Esophagus (tissue), 2 donors: Measurements from ENCODE around the gene ATG10. TPM values are rescaled to one million over a fixed set of nuclear protein-coding genes. Genes with fewer than 3 reads are reported as not detected.
A peak's percentile ranks its signal among the peaks of the same experiment; 100 is the strongest.
"Not testable (repeated sequence)": the region's sequence is repeated elsewhere in the genome, so short reads cannot be mapped to it uniquely, and the experiment has no call there.

Experiments used
- H3K27ac ChIP-seq, 2 donors: one replicate each; pipeline ENCODE4 v1.5.1; 2013; ENCODE audit warnings: low read depth in 2 of 2, mild to moderate bottlenecking in 2 of 2, inconsistent platforms in 1 of 2, low read length in 1 of 2, moderate library complexity in 1 of 2
- H3K27me3 ChIP-seq, 2 donors: one replicate each; pipeline ENCODE4 v1.6.1; 2013; ENCODE audit warnings: low read length in 2 of 2, control low read depth in 1 of 2, mild to moderate bottlenecking in 1 of 2; ENCODE audit not compliant: insufficient read depth in 2 of 2, control insufficient read depth in 1 of 2
- H3K36me3 ChIP-seq, 2 donors: one replicate each; pipeline ENCODE4 v1.6.1; 2013; ENCODE audit warnings: low read length in 1 of 2; ENCODE audit not compliant: control insufficient read depth in 2 of 2, insufficient read depth in 2 of 2
- H3K4me1 ChIP-seq, 2 donors: one replicate each; pipeline ENCODE4 v1.6.1; 2013; ENCODE audit warnings: low read length in 1 of 2; ENCODE audit not compliant: control insufficient read depth in 2 of 2, insufficient read depth in 2 of 2
- H3K4me3 ChIP-seq, 2 donors: one replicate each; pipeline ENCODE4 v1.5.1; 2013; ENCODE audit warnings: low read length in 2 of 2, mild to moderate bottlenecking in 2 of 2, low read depth in 1 of 2, moderate library complexity in 1 of 2
- H3K9me3 ChIP-seq, 2 donors: one replicate each; pipeline ENCODE4 v1.6.1; 2013; ENCODE audit warnings: mild to moderate bottlenecking in 2 of 2, low read depth in 1 of 2, low read length in 1 of 2, moderate library complexity in 1 of 2; ENCODE audit not compliant: control insufficient read depth in 2 of 2, insufficient read depth in 1 of 2
- WGBS, 2 donors: extraction: QIAGEN DNeasy Blood & Tissue Kit; methylation state at CpG; one replicate each; pipeline ENCODE4 v1.1.7; 2013; 5-methylcytosine and 5-hydroxymethylcytosine counted together
- polyA plus RNA-seq, 2 donors: library from polyadenylated mRNA; stranded (reverse); fragments of 200-250 nt; gene quantifications; one replicate each; pipeline ENCODE4 v1.2.3, GENCODE V29; 2013
- donor health status: healthy with polysubstance abuse.
- donor health status: Bipolar disorder and iron deficiency.

Gene ATG10
- polyA plus RNA-seq, 2 donors = 3.8 to 5.1 TPM

DNA sequence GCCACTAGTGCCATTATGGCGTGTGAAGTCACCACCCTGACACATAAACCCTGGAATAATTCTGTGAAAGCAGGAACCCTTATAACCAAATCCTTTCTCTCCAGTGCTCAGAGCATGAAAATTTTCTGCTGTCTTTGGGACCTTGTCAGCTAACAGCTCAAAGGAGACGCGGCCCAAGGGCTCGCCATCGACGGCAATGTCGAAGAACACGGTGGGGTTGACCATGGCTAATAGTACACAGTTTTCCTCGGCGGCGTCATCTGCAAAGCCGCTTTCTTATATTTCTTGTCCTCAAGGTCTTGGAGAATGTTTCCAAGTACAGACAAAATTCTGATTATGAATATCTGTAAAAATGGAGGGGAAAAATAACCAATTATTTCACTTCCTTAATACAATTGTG, 38.0 kb downstream of the ATG10 start:
- WGBS, 2 donors = 98 to 99% methylated on average over 12 of the region's 12 CpGs
- H3K36me3 ChIP-seq, H3K4me3 ChIP-seq, H3K9me3 ChIP-seq, H3K27ac ChIP-seq, H3K27me3 ChIP-seq, H3K4me1 ChIP-seq: not testable (repeated sequence)

- 95 to 96% methylated on average over 2 of the region's 2 CpGs for WGBS, 2 donors
- Histone ChIP-seq H3K4me3 (no peak overlapping the region), H3K27me3 (no peaks in the 10 kb centered on the region), H3K36me3 (no peaks in the 10 kb centered on the region), H3K4me1 (no peaks in the 10 kb centered on the region), H3K9me3 (no peaks in the 10 kb centered on the region), H3K27ac (no peak overlapping the region)
These were observed 38.9 kb downstream of the ATG10 start for GRCh38 chr5:82010696-82011095.

DNA sequence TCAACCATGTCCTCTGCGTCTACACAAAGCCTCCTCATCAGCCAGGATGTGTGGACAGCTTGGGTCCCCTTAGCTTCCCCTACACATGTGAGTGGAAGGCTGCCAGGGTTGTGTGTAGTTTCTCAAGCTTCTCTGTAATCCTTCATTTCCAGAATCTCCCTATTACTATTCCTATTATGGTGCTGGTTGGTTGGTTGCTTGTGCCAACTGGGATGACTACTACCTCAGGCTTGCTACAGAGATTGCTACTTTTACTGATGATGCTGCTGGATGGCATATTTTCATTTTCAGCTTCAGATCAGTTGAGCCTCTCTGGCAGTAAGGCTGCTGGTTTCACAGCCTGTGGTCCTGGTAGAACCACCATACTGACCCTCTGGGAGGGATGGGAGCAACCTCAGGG, 39.9 kb downstream of the ATG10 start:
- Histone ChIP-seq H3K27ac (no peak overlapping the region), H3K9me3 (no peaks in the 10 kb centered on the region), H3K4me3 (no peak overlapping the region), H3K4me1 (no peaks in the 10 kb centered on the region), H3K27me3 (no peaks in the 10 kb centered on the region), H3K36me3 (no peaks in the 10 kb centered on the region)
- 96 to 100% methylated on average over 1 of the region's 1 CpG for WGBS, 2 donors

GRCh38 chr5:82014644-82015043, 42.8 kb downstream of the ATG10 start:
- not testable (repeated sequence) for H3K9me3 ChIP-seq, H3K4me3 ChIP-seq, H3K27me3 ChIP-seq, H3K36me3 ChIP-seq, H3K4me1 ChIP-seq, H3K27ac ChIP-seq
- 94 to 97% methylated on average over 4 of the region's 4 CpGs for WGBS, 2 donors

- Histone ChIP-seq H3K9me3 (no peaks in the 10 kb centered on the region), H3K4me1 (no peaks in the 10 kb centered on the region), H3K27ac (no peak overlapping the region), H3K36me3 (no peaks in the 10 kb centered on the region), H3K4me3 (no peak overlapping the region), H3K27me3 (no peaks in the 10 kb centered on the region)
- 63 to 75% methylated on average over 1 of the region's 1 CpG for WGBS, 2 donors
These were observed 46.6 kb downstream of the ATG10 start for GRCh38 chr5:82018462-82018861.

DNA sequence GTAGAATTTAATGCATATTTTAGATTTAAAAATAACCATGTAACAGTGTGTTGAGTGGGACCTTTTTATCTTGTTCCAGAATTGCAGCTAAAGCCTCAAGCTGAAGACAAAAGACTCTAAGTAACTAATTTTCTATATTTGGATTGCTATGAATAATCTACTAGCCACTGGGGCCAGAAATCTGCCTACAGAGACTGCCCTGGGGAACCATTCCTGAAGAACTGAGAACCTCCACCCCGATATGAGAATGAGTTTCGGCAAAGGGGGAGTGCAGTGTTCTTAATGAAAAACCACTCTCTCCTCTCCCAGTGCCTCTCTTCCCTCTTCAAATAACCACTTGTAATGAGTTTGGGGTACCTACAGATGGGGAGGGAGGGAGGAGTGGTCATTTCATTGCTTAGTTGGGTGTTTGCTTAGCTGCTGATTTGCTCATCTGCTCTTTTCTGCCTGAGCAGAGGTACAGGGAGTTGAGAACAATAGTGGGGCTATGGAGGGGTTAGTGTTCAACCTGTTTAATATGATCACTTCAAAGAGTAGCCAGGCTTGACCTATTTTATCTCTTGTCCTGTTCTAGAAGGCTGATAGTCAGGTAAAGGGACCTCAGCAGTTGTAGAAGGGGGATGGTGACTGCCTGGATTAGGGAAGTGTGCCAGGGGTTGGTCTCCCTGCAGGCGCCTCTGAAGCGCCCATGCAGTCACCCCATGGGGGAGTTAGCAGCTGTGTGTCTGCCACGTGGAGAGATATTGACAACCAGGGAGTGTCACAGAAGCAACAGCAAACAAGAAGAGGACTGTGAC, 47.7 kb downstream of the ATG10 start:
- no peaks in the 10 kb centered on the region for H3K4me1 ChIP-seq
- H3K4me3 ChIP-seq = no peak overlapping the region
- no peaks in the 10 kb centered on the region for H3K27me3 ChIP-seq
- WGBS, 2 donors = 66 to 73% methylated on average over 5 of the region's 5 CpGs
- no peaks in the 10 kb centered on the region for H3K36me3 ChIP-seq
- no peak overlapping the region for H3K27ac ChIP-seq
- H3K9me3 ChIP-seq = no peaks in the 10 kb centered on the region

- WGBS, 2 donors = 82 to 96% methylated on average over 1 of the region's 1 CpG
- no peaks in the 10 kb centered on the region for H3K9me3 ChIP-seq
- H3K36me3 ChIP-seq = no peaks in the 10 kb centered on the region
These were observed 50.7 kb downstream of the ATG10 start for GRCh38 chr5:82022499-82022898.

GRCh38 chr5:82023644-82024043, 51.8 kb downstream of the ATG10 start:
- Histone ChIP-seq H3K27ac (no peak overlapping the region), H3K36me3 (no peaks in the 10 kb centered on the region), H3K4me3 (no peak overlapping the region), H3K27me3 (no peaks in the 10 kb centered on the region), H3K9me3 (no peaks in the 10 kb centered on the region), H3K4me1 (no peaks in the 10 kb centered on the region)
- WGBS, 2 donors = 70% methylated on average over 3 of the region's 3 CpGs

More at GRCh38 chr5:82022499-82022898, 50.7 kb downstream of the ATG10 start:
- Histone ChIP-seq H3K4me1 (no peaks in the 10 kb centered on the region), H3K27me3 (no peaks in the 10 kb centered on the region), H3K27ac (no peak overlapping the region), H3K4me3 (no peak overlapping the region)

DNA sequence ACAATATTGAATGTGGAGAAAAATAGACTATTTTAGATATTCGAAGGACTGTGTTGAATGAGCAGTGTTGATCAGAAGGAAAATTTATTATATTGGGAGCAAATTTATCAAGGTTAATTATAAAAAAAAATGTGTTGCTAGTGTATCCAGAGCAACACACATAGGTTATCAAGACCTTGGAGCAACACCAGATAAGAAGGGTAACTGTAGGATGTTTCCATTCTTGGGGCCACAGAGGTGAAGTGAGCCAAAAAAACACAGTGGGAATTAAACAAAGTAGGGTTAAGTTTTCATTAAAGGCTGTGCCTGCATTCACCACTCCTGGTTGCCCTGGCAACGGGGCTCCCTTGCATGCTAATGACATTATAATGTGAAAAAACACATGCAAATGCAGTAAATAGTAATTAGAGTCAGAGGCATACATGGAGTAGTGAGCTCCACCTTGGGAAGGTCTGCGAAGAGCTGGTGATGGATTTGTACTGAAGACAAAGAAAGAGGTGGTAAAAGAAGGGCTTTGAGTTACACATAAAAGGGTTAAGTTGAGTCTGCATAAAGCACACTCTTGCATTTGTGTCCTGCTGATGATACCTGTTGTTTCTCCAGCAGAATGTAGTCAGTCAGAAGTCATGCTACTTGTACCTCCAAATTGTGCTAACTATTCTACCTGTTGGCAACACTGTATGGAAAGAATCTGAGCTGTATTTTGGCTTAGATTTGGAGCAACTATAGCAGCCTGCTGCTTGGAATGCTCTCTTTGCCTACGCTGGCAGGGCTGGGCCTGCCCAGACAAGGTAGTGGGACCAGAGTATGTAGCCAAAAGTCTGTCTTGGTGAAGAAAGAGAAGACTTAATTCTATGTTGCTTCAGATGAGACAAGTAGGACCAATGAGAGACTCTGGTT, 59.6 kb downstream of the ATG10 start:
- WGBS, 2 donors = 58 to 64% methylated on average over 4 of the region's 4 CpGs
- H3K27me3 ChIP-seq = no peaks in the 10 kb centered on the region
- no peaks in the 10 kb centered on the region for H3K4me1 ChIP-seq
- H3K27ac ChIP-seq = peak overlapping the region in 1 of 2 donors; percentile 30
- no peaks in the 10 kb centered on the region for H3K36me3 ChIP-seq
- no peaks in the 10 kb centered on the region for H3K9me3 ChIP-seq
- no peak overlapping the region for H3K4me3 ChIP-seq
